ENCODE data around the gene LARP4B.

GRCh38 chr10:878333-878759 is 53.2 kb downstream of the LARP4B start:
- TF ChIP-seq EZH2phosphoT487 (IDR thresholded peaks at IDR 0.05): no peak
- no peak for TF ChIP-seq CTCF (IDR thresholded peaks at IDR 0.05)

Measured in neural progenitor cell (in vitro differentiated cells).